A673 (cell line): ENCODE measurements around the gene RASSF8.

Experiments
- CTCF ChIP-seq: fragments of 300-800, 200-600 bp; sonication (generic); conservative IDR thresholded peaks from 2 replicates; pipeline ENCODE4 v1.5.1; 2017; ENCODE audit warnings: low read depth, mild to moderate bottlenecking, antibody characterized with exemption, low read length, moderate library complexity, mixed read lengths
- EZH2 ChIP-seq: fragments of 200-600 bp; sonication (generic); IDR thresholded peaks from 2 replicates; pipeline ENCODE4 v1.6.1; 2017; ENCODE audit warnings: borderline replicate concordance, low read depth, mild to moderate bottlenecking, mixed read lengths, antibody characterized with exemption, low read length; ENCODE audit not compliant: poor library complexity, severe bottlenecking

DNA sequence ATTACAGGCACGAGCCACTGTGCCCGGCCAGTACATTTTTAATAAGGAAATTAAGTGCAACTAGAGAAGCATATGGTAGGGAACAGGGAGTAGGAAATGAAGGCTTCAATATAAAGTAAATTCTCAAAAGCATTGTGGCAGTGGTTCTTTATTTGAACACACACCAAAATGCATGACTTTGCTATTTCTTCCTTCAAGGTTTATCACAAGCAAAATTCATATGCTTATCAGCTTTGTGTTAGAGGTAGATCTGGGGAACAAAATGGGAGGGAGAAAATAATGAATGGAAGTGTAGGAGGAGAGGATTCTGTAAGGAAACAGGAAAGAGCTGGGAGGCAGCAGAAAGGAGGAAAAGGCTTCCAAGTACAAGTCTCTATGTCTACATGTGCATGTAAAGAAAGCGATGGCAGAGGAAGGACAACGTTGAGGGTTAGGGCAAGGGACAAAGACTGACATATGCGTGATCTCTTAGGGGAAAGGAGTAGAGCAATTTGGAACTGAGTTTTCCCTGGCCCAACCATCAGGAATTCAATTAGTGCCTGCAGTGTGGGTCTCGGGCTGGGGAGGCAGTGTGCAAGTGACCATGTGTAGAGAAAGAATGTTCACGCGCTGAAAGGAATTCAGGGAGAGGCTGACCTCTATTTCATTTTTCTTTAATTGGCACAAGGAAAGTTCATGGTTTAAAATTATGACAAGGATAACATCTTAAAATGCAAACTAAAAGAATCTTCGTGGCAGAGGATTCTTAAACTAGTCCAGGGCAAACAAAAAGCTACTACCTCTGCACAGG, 22.9 kb upstream of the RASSF8 start:
- TF ChIP-seq CTCF = no peak
- TF ChIP-seq EZH2 = no peak
